Neural crest cell (in vitro differentiated cells): Measurements from ENCODE around the gene CNPY1. TPM values are rescaled to one million over a fixed set of nuclear protein-coding genes. Genes with fewer than 3 reads are reported as not detected.

Source experiments
- DNase-seq: peaks from one replicate; pipeline ENCODE4 v3.0.0; 2021; ENCODE audit warnings: low read depth, mixed read lengths, low spot score
- H3K27ac Mint-ChIP-seq: one replicate; pipeline ENCODE4 v1.8.0; 2021; ENCODE audit warnings: mild to moderate bottlenecking, mixed read lengths; ENCODE audit not compliant: unreplicated experiment
- H3K27me3 Mint-ChIP-seq: 2 replicates; pipeline ENCODE4 v1.8.0; 2021; ENCODE audit warnings: low read depth, mild to moderate bottlenecking, mixed read lengths
- H3K36me3 Mint-ChIP-seq: 2 replicates; pipeline ENCODE4 v1.8.0; 2021; ENCODE audit warnings: low read depth, mild to moderate bottlenecking, mixed read lengths
- H3K4me1 Mint-ChIP-seq: 2 replicates; pipeline ENCODE4 v1.8.0; 2021; ENCODE audit warnings: mixed read lengths
- H3K4me3 Mint-ChIP-seq: one replicate; pipeline ENCODE4 v1.8.0; 2021; ENCODE audit warnings: mild to moderate bottlenecking, mixed read lengths
- H3K9me3 Mint-ChIP-seq: 2 replicates; pipeline ENCODE4 v1.8.0; 2021; ENCODE audit warnings: mixed read lengths
- total RNA-seq: library from RNA; stranded (reverse); gene quantifications from 2 replicates; pipeline ENCODE4 v1.2.1, GENCODE V29; 2021
- TF ChIP-seq, protein P1 (sequence below): fragments of 200-600 bp; sonication (generic); conservative IDR thresholded peaks from 2 replicates; pipeline ENCODE4 v1.5.0; 2021; ENCODE audit warnings: antibody characterized with exemption, mild to moderate bottlenecking

CNPY1 gene
- total RNA-seq, 1 donor from 2014 or later: 2.4 TPM

DNA sequence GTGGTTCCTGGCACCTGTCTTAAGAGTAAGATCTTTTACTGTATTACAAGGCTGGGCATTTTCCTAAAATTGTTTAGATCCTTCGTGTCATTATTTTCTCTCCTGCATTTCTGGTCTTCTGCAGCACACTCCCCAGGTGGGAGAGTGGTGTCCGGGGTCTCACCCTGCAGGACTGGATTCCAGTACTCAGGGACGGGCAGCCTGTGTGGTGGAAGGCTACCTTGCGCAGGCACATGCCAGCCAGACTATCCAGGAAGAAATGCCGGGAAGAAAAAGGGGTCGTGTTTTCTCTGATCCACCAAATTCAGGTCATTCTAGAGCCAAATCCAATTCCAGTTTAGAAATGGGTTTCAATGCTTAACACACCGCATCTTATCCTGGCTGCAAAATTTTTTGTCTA lies 27.7 kb downstream of the CNPY1 start:
- TF ChIP-seq, protein P1, sequence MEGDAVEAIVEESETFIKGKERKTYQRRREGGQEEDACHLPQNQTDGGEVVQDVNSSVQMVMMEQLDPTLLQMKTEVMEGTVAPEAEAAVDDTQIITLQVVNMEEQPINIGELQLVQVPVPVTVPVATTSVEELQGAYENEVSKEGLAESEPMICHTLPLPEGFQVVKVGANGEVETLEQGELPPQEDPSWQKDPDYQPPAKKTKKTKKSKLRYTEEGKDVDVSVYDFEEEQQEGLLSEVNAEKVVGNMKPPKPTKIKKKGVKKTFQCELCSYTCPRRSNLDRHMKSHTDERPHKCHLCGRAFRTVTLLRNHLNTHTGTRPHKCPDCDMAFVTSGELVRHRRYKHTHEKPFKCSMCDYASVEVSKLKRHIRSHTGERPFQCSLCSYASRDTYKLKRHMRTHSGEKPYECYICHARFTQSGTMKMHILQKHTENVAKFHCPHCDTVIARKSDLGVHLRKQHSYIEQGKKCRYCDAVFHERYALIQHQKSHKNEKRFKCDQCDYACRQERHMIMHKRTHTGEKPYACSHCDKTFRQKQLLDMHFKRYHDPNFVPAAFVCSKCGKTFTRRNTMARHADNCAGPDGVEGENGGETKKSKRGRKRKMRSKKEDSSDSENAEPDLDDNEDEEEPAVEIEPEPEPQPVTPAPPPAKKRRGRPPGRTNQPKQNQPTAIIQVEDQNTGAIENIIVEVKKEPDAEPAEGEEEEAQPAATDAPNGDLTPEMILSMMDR: no peak
- H3K36me3 Mint-ChIP-seq: no peaks in the 10 kb centered on the region
- no peak overlapping the region for H3K27ac Mint-ChIP-seq
- no peak overlapping the region for H3K4me3 Mint-ChIP-seq
- H3K4me1 Mint-ChIP-seq: peaks cover 8% of the 10 kb centered on the region
- DNase-seq: no peak
- peaks cover 92% of the 10 kb centered on the region for H3K27me3 Mint-ChIP-seq
- H3K9me3 Mint-ChIP-seq: no peaks in the 10 kb centered on the region

DNA sequence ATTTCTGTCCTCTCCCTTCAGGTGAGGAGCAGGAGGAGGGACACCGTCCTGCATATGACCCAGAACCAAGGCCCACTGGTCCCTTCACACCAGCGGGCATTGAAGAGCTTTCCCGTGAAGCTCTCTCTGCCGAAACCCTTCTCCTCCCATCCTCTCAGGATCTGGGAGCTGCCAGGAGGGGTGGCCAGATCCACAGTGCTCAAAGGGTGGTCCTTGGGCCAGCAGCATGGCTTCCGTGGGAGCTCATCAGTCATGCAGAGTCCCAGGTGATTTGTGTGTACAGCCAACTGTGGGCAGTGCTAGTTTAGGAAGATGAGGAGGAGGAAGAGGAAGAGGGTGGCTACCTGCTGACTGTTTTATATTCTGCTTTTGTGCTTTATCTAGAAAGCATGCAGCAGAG lies 28.4 kb downstream of the CNPY1 start:
- Mint-ChIP-seq H3K9me3 (no peaks in the 10 kb centered on the region), H3K27ac (no peak overlapping the region), H3K4me1 (peaks cover 5% of the 10 kb centered on the region), H3K4me3 (no peak overlapping the region), H3K36me3 (no peaks in the 10 kb centered on the region), H3K27me3 (peaks cover 92% of the 10 kb centered on the region)
- DNase-seq: no peak
- TF ChIP-seq, protein P1: no peak

DNA sequence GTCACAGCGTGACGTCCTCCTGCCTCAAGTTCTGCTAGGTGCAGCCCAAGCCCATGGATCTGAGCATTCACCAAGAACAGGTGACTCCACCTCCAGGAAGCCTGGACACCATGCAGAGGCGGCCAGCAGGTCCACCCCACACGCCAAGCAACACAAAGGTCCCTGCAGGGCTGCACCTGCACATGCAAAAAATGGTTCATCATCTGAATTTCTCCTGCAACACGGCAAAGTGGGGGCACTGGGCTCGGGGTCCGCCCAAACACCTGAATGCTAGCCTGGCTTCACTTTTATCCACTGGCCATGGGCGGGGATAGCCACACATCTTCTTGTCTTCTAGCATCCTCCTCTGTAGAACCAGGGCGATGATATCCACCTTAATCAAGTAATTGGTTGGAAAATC lies 28.9 kb downstream of the CNPY1 start:
- Mint-ChIP-seq H3K27me3 (peaks cover 92% of the 10 kb centered on the region), H3K4me3 (no peak overlapping the region), H3K27ac (no peak overlapping the region), H3K36me3 (no peaks in the 10 kb centered on the region), H3K9me3 (no peaks in the 10 kb centered on the region), H3K4me1 (peaks cover 2% of the 10 kb centered on the region)
- DNase-seq: no peak
- TF ChIP-seq, protein P1: no peak

DNA sequence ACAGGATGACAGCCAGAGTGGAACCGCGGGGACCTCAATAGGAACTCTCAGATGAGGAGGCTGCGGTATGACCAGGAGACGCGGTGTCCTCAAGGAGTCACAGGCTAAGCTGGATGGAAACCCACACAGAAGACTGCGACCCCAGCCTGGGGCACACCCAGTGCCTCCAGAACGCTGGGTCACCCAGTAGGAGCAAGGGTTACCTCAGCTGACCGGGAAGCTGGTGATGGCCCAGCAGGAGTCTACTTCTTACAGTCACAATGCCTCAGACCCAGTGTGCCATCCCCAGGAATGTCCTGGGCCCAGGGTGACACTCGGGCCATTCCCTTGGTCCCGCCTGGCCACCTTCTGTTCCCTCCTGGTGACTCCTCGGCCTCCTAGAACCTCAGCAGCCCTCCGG lies 29.9 kb downstream of the CNPY1 start:
- no peak overlapping the region for H3K27ac Mint-ChIP-seq
- H3K27me3 Mint-ChIP-seq: peaks cover 94% of the 10 kb centered on the region
- no peaks in the 10 kb centered on the region for H3K36me3 Mint-ChIP-seq
- DNase-seq: no peak
- no peak overlapping the region for H3K4me3 Mint-ChIP-seq
- peaks cover 11% of the 10 kb centered on the region for H3K4me1 Mint-ChIP-seq
- TF ChIP-seq, protein P1: no peak
- no peaks in the 10 kb centered on the region for H3K9me3 Mint-ChIP-seq

DNA sequence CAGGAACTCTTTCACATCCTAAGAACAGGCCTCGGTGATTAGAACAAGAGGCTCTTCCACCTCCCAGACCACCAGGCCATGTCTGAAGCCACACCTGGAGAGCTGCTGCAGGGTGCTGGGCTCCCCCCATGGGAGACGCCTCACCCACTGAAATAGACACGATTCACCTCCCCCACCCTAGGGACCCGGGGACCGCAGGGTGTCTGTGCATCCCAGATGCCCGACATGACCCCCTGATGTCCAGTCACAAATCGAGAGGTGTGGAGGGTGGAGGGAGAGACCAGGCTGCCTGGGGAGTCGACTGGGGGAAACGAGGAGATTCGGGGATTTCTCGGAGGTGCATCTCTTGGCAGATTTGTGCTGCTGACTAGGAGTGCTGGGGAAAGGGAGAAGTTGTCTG lies 31.0 kb downstream of the CNPY1 start:
- no peak overlapping the region for H3K27ac Mint-ChIP-seq
- TF ChIP-seq, protein P1: no peak
- H3K4me3 Mint-ChIP-seq: no peak overlapping the region
- no peaks in the 10 kb centered on the region for H3K36me3 Mint-ChIP-seq
- H3K4me1 Mint-ChIP-seq: peaks cover 21% of the 10 kb centered on the region
- H3K27me3 Mint-ChIP-seq: peaks cover 94% of the 10 kb centered on the region
- no peaks in the 10 kb centered on the region for H3K9me3 Mint-ChIP-seq
- DNase-seq: no peak

DNA sequence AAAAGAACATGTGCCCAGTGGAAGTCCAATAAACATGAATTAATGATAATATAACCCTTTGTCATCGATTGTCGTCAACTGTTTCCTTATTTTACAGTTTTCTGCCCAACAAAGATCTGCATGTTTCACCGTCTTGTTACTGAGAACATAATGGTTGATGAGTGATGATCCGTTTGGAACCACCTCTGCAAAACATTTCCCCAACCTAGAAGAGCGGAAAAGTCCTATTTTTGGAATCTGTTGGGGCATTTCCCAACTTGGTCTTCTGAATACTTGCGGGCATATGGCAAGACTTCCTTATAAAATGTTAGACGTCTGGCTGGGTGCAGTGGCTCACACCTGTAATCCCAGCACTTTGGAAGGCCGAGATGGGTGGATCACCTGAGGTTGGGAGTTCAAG lies 32.1 kb downstream of the CNPY1 start:
- DNase-seq: no peak
- Mint-ChIP-seq H3K4me3 (no peak overlapping the region), H3K27me3 (peaks cover 95% of the 10 kb centered on the region), H3K27ac (no peak overlapping the region), H3K9me3 (no peaks in the 10 kb centered on the region), H3K36me3 (no peaks in the 10 kb centered on the region), H3K4me1 (peaks cover 28% of the 10 kb centered on the region)
- TF ChIP-seq, protein P1: no peak
